HUES64 (cell line): ENCODE measurements around the gene PCSK6.

Experiments
- H3K27ac ChIP-seq: 2 replicates; pipeline ENCODE4 v1.7.0; 2013; ENCODE audit warnings: low read depth, low read length, inconsistent platforms
- H3K27me3 ChIP-seq: 2 replicates; pipeline ENCODE4 v1.6.1; 2013; ENCODE audit warnings: mild to moderate bottlenecking, low read length; ENCODE audit not compliant: insufficient read depth
- H3K36me3 ChIP-seq: 2 replicates; pipeline ENCODE4 v1.6.1; 2013; ENCODE audit warnings: mild to moderate bottlenecking, low read length; ENCODE audit not compliant: insufficient read depth
- H3K4me1 ChIP-seq: 2 replicates; pipeline ENCODE4 v1.6.1; 2013; ENCODE audit warnings: mild to moderate bottlenecking, low read length, moderate library complexity; ENCODE audit not compliant: insufficient read depth
- H3K4me3 ChIP-seq: 2 replicates; pipeline ENCODE4 v1.5.1; 2013; ENCODE audit warnings: mild to moderate bottlenecking, low read length, moderate library complexity
- H3K9ac ChIP-seq: 2 replicates; pipeline ENCODE4 v1.6.1; 2013; ENCODE audit warnings: mild to moderate bottlenecking, low read depth, low read length
- H3K9me3 ChIP-seq: 2 replicates; pipeline ENCODE4 v1.6.1; 2013; ENCODE audit warnings: low read depth, low read length; ENCODE audit not compliant: insufficient read depth
- WGBS: fragments of 150-250, 120-280 bp; methylation state at CpG from one replicate; pipeline ENCODE4 v1.1.7; 2013; ENCODE audit warnings: missing lambda C conversion rate; 5-methylcytosine and 5-hydroxymethylcytosine counted together

Gene PCSK6

GRCh38 chr15:101399431-101399830, 90.1 kb downstream of the PCSK6 start:
- no peak overlapping the region for H3K27ac ChIP-seq
- 0 out of 2 replicates have a peak, but pooled peaks cover 7% of the 10 kb centered on the region for H3K4me1 ChIP-seq
- no peaks in the 10 kb centered on the region for H3K9me3 ChIP-seq
- no peak overlapping the region for H3K4me3 ChIP-seq
- H3K9ac ChIP-seq = no peak overlapping the region
- H3K36me3 ChIP-seq = no peaks in the 10 kb centered on the region
- H3K27me3 ChIP-seq = no peaks in the 10 kb centered on the region
- 93% methylated on average over 6 of the region's 6 CpGs for WGBS

DNA sequence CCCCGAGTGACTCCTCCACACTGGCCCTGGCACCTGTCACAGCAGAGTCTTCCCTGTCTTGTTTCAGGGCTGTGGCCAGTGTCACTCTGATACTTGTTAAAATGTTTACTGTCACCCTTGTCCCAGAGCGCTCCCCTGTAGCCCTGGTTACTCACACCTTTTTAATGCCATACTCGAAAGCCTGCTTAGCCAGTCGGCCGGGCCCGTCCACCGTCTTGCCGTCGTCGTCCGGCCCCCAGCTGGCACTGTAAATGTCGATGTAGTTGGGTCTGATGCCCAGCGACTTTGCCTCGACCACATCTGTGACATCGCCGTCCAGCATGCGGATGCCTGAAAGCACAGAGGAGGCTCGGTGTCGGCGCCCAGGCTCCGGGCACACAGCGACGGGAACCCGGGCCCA, 91.3 kb downstream of the PCSK6 start:
- no peak overlapping the region for H3K27ac ChIP-seq
- H3K9ac ChIP-seq = no peak overlapping the region
- 0 out of 2 replicates have a peak, but pooled peaks cover 7% of the 10 kb centered on the region for H3K4me1 ChIP-seq
- H3K9me3 ChIP-seq = no peaks in the 10 kb centered on the region
- H3K4me3 ChIP-seq = no peak overlapping the region
- no peaks in the 10 kb centered on the region for H3K36me3 ChIP-seq
- 95% methylated on average over 24 of the region's 24 CpGs for WGBS
- no peaks in the 10 kb centered on the region for H3K27me3 ChIP-seq

DNA sequence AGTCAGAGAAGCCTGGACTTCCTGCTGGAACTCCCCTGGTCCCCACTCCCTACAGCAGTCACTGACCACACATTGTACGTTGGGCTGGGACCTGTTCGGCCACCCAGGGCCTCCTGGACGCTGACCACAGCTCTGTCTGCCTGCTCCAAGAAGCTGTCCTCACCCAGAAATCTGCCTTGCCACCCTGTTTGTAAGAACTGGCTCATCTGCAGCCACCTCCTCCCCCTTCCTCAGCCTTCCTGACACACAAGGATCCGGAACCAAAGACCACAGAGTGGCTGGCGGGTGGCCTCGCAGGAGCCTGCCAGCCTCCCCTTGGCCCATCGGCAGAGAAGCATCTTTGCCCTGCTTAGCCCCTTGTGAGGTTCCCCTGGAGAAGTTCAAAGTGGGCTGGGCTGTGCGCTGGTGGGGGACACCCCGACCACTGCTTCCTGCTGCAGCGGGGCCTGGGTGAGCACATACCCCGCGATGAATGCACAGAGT, 91.9 kb downstream of the PCSK6 start:
- Histone ChIP-seq H3K27ac (no peak overlapping the region), H3K4me3 (no peak overlapping the region), H3K9me3 (no peaks in the 10 kb centered on the region), H3K27me3 (no peaks in the 10 kb centered on the region), H3K36me3 (no peaks in the 10 kb centered on the region), H3K9ac (no peak overlapping the region), H3K4me1 (0 out of 2 replicates have a peak, but pooled peaks cover 7% of the 10 kb centered on the region)
- WGBS = 92% methylated on average over 12 of the region's 12 CpGs

DNA sequence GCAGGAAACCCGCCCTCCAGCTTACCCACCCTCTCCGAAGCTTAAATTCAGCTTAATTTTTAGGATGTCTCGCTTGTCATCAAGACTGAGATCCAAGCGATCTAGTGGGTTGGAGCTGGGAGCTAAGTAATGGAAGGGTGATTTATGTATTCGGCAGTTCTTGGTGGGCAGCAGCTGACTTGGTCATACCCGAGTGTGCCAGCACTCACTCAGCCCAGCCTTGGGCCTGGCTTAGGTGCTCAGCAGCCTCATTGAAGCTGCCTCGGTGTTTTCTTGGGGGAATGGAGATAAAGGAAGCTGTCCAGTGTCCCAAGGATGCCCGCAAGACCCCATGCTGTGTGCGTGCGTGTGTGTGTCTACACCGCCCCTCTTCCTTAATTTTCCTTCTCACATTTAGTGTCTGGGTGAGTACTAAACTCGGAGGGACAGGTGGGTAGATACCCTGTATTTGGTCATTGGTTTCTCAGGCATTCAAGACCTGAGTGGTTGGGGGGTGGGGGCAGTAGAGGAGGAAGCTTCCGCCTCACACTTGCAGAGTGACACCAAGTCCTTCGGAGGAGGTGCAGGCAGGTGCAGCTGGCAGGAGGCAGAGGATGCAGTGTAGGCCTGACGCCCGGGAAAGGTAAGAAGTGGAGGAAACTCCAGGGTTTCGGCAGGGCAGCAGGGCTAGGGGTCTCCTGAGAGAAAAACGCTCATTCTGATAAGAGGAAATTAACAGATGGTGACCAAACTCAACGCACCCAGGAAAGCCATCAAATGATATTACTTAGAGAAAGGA, 92.8 kb downstream of the PCSK6 start:
- no peak overlapping the region for H3K4me3 ChIP-seq
- H3K4me1 ChIP-seq = 0 out of 2 replicates have a peak, but pooled peaks cover 7% of the 10 kb centered on the region
- no peaks in the 10 kb centered on the region for H3K36me3 ChIP-seq
- no peak overlapping the region for H3K27ac ChIP-seq
- H3K9me3 ChIP-seq = no peaks in the 10 kb centered on the region
- H3K27me3 ChIP-seq = no peaks in the 10 kb centered on the region
- no peak overlapping the region for H3K9ac ChIP-seq
- WGBS = 86% methylated on average over 19 of the region's 19 CpGs

GRCh38 chr15:101394654-101395053, 94.9 kb downstream of the PCSK6 start:
- Histone ChIP-seq H3K4me3 (no peak overlapping the region), H3K4me1 (0 out of 2 replicates have a peak, but pooled peaks cover 7% of the 10 kb centered on the region), H3K9me3 (no peaks in the 10 kb centered on the region), H3K27ac (no peak overlapping the region), H3K9ac (no peak overlapping the region), H3K36me3 (no peaks in the 10 kb centered on the region), H3K27me3 (no peaks in the 10 kb centered on the region)
- WGBS = 88% methylated on average over 11 of the region's 11 CpGs

DNA sequence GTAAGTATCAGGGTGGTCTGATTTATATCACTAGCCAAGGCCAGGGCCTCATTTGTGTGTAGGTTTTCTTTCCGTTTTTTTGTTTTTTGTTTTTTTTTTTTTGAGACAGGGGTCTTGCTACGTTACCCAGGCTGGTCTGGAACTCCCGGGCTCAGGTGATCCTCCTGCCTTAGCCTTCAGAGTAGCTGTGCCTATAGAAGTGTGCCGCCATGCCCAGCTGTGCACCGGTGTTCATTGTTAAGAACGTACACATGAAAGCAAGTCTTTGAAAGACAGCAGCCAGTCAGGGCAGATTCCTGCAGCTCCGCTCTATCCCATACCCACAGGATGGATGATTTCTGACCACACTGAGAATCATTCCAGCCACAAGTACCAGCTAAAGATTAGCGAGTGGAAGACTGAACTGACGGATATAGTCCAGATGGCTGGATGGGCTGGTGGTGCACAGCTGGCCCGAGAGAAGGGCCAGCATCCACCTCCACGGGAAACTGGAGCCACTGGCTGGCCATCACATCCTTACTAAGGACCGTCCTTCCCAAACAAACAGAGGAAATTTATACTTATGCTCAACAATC, 95.4 kb downstream of the PCSK6 start:
- WGBS = 90% methylated on average over 12 of the region's 12 CpGs
- Histone ChIP-seq H3K9ac (no peak overlapping the region), H3K4me1 (0 out of 2 replicates have a peak, but pooled peaks cover 7% of the 10 kb centered on the region), H3K27me3 (no peaks in the 10 kb centered on the region), H3K36me3 (no peaks in the 10 kb centered on the region), H3K4me3 (no peak overlapping the region), H3K27ac (no peak overlapping the region), H3K9me3 (no peaks in the 10 kb centered on the region)

- Histone ChIP-seq H3K27ac (no peak overlapping the region), H3K4me1 (0 out of 2 replicates have a peak, but pooled peaks cover 7% of the 10 kb centered on the region), H3K9ac (no peak overlapping the region), H3K9me3 (no peaks in the 10 kb centered on the region), H3K36me3 (no peaks in the 10 kb centered on the region), H3K27me3 (no peaks in the 10 kb centered on the region), H3K4me3 (no peak overlapping the region)
- 96% methylated on average over 13 of the region's 13 CpGs for WGBS
Observed at GRCh38 chr15:101393172-101393571, 96.3 kb downstream of the PCSK6 start.

- Histone ChIP-seq H3K9ac (no peak overlapping the region), H3K9me3 (no peaks in the 10 kb centered on the region), H3K36me3 (no peaks in the 10 kb centered on the region), H3K4me1 (0 out of 2 replicates have a peak, but pooled peaks cover 3% of the 10 kb centered on the region), H3K4me3 (no peak overlapping the region), H3K27me3 (no peaks in the 10 kb centered on the region), H3K27ac (no peak overlapping the region)
- 89% methylated on average over 17 of the region's 17 CpGs for WGBS
Observed at GRCh38 chr15:101391981-101392640, 97.4 kb downstream of the PCSK6 start.

GRCh38 chr15:101391431-101391830, 98.1 kb downstream of the PCSK6 start:
- H3K4me1 ChIP-seq = no peaks in the 10 kb centered on the region
- no peak overlapping the region for H3K9ac ChIP-seq
- H3K9me3 ChIP-seq = no peaks in the 10 kb centered on the region
- no peak overlapping the region for H3K4me3 ChIP-seq
- no peaks in the 10 kb centered on the region for H3K27me3 ChIP-seq
- 94% methylated on average over 10 of the region's 10 CpGs for WGBS
- no peak overlapping the region for H3K27ac ChIP-seq
- H3K36me3 ChIP-seq = no peaks in the 10 kb centered on the region

- Histone ChIP-seq H3K4me3 (no peak overlapping the region), H3K27ac (no peak overlapping the region), H3K9ac (no peak overlapping the region), H3K9me3 (no peaks in the 10 kb centered on the region), H3K4me1 (no peaks in the 10 kb centered on the region), H3K27me3 (no peaks in the 10 kb centered on the region), H3K36me3 (no peaks in the 10 kb centered on the region)
- 84% methylated on average over 8 of the region's 8 CpGs for WGBS
Observed at GRCh38 chr15:101390462-101390861, 99.0 kb downstream of the PCSK6 start.

DNA sequence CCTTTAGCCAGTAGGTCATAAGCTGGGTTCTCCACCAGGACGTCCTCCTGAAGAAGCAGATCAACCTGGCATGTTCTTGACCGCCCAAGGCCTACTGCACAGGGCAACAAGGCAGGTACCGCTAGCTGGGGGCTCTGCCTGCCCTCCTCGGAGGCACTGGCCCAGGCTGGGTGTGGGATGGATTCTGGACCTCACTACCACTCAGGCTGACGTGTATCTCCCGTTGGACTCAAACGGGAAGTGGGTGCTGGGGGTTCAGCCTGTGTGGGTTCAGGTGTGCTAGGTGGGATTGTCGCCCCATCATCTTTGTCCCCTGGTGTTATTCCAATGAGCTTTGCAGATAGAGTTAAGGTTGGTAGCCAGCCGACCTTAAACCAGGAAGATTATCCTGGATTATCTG, 99.4 kb downstream of the PCSK6 start:
- 80% methylated on average over 8 of the region's 9 CpGs for WGBS
- H3K4me3 ChIP-seq = no peak overlapping the region
- no peak overlapping the region for H3K9ac ChIP-seq
- no peaks in the 10 kb centered on the region for H3K36me3 ChIP-seq
- no peak overlapping the region for H3K27ac ChIP-seq
- no peaks in the 10 kb centered on the region for H3K9me3 ChIP-seq
- H3K4me1 ChIP-seq = no peaks in the 10 kb centered on the region
- H3K27me3 ChIP-seq = no peaks in the 10 kb centered on the region
